Activated effector memory CD4-positive, alpha-beta T cell treated with anti-CD3 and anti-CD28 coated beads, Interleukin-2, amount 50 U/mL, for 16 hours (primary cell): ENCODE results near the gene OLAH.

Source experiments
- DNase-seq: peaks from one replicate; pipeline ENCODE4 v3.0.0-alpha.2; 2020

OLAH gene

GRCh38 chr10:15072358-15072757 lies 28.6 kb downstream of the OLAH start:
- DNase-seq, result no peak

GRCh38 chr10:15075421-15075820 lies 31.7 kb downstream of the OLAH start:
- DNase-seq, result no peak

GRCh38 chr10:15083674-15084501 lies 40.1 kb downstream of the OLAH start:
- no peak for DNase-seq

- DNase-seq, result no peak
Observed at GRCh38 chr10:15084502-15084922, 40.8 kb downstream of the OLAH start.

GRCh38 chr10:15088428-15089261 lies 44.9 kb downstream of the OLAH start, which contains the start of gene ACBD7:
Gene ACBD7, minus strand, starts transcription at chr10:15088776. Its CDS starts 48 bp downstream, at chr10:15088728.
- DNase-seq, result peak; percentile 93

- DNase-seq, result no peak
Observed at GRCh38 chr10:15091418-15091817, 47.7 kb downstream of the OLAH start.

GRCh38 chr10:15092855-15093408 lies 49.2 kb downstream of the OLAH start:
- no peak for DNase-seq

- no peak for DNase-seq
Observed at GRCh38 chr10:15096661-15097010, 52.9 kb downstream of the OLAH start.

GRCh38 chr10:15097011-15097812 lies 53.5 kb downstream of the OLAH start, which contains the start of gene RPP38:
Gene RPP38, plus strand, starts transcription at chr10:15097355. Its CDS starts 5,960 bp downstream, at chr10:15103315.
- DNase-seq, result peak; percentile 99

GRCh38 chr10:15099886-15100285 lies 56.1 kb downstream of the OLAH start:
- DNase-seq, result no peak

- DNase-seq, result no peak
Observed at GRCh38 chr10:15103513-15103912, 59.8 kb downstream of the OLAH start.

GRCh38 chr10:15106352-15107013 lies 62.7 kb downstream of the OLAH start:
- peak; percentile 89 for DNase-seq

GRCh38 chr10:15112657-15113056 lies 68.9 kb downstream of the OLAH start:
- DNase-seq, result no peak

- no peak for DNase-seq
Observed at GRCh38 chr10:15113766-15114165, 70.0 kb downstream of the OLAH start.

- DNase-seq, result no peak
Observed at GRCh38 chr10:15116225-15116624, 72.5 kb downstream of the OLAH start.

GRCh38 chr10:15118615-15119014 lies 74.9 kb downstream of the OLAH start:
- DNase-seq, result no peak

GRCh38 chr10:15120523-15120922 lies 76.8 kb downstream of the OLAH start:
- DNase-seq, result no peak

GRCh38 chr10:15121707-15122106 lies 78.0 kb downstream of the OLAH start:
- no peak for DNase-seq

GRCh38 chr10:15122477-15123030 lies 78.8 kb downstream of the OLAH start:
- no peak for DNase-seq
